Occipital lobe (tissue), 2 donors: Measurements from ENCODE around the gene SKA3. TPM values are rescaled to one million over a fixed set of nuclear protein-coding genes. Genes with fewer than 3 reads are reported as not detected.
"Not testable (repeated sequence)": the region's sequence is repeated elsewhere in the genome, so short reads cannot be mapped to it uniquely, and the experiment has no call there.

Source experiments
- DNase-seq: peaks from one replicate; lab custom pipeline; 2025; lab: John Stamatoyannopoulos, UW
- total RNA-seq: library from RNA; depleted of rRNA; stranded (reverse); fragments of >200 nt; gene quantifications from one replicate; pipeline ENCODE4 v1.2.3, GENCODE V29; 2014

SKA3 gene
- total RNA-seq, 1 donor from 2014 or later, result 14.7 TPM

GRCh38 chr13:21171420-21171819 is 4.9 kb downstream of the SKA3 start:
- no peak for DNase-seq

GRCh38 chr13:21165606-21166005 is 10.7 kb downstream of the SKA3 start:
- not testable (repeated sequence) for DNase-seq

- no peak for DNase-seq
Measured at GRCh38 chr13:21164631-21165030, 11.7 kb downstream of the SKA3 start.

- no peak for DNase-seq
Measured at GRCh38 chr13:21152251-21152899, 24.0 kb downstream of the SKA3 start.

GRCh38 chr13:21150013-21150412 is 26.3 kb downstream of the SKA3 start:
- no peak for DNase-seq

- DNase-seq, result no peak
Measured at GRCh38 chr13:21149568-21149967, 26.8 kb downstream of the SKA3 start.

GRCh38 chr13:21148557-21149258 is 27.6 kb downstream of the SKA3 start:
- no peak for DNase-seq

- DNase-seq, result no peak
Measured at GRCh38 chr13:21147827-21148226, 28.5 kb downstream of the SKA3 start.

GRCh38 chr13:21142766-21143165 is 33.6 kb downstream of the SKA3 start:
- no peak for DNase-seq

GRCh38 chr13:21139374-21139773 is 37.0 kb downstream of the SKA3 start:
- DNase-seq, result no peak

GRCh38 chr13:21138561-21138960 is 37.8 kb downstream of the SKA3 start:
- DNase-seq, result no peak

- no peak for DNase-seq
Measured at GRCh38 chr13:21137696-21138095, 38.7 kb downstream of the SKA3 start.

GRCh38 chr13:21135833-21136232 is 40.5 kb downstream of the SKA3 start:
- DNase-seq, result not testable (repeated sequence)

- DNase-seq, result no peak
Measured at GRCh38 chr13:21134475-21134874, 41.9 kb downstream of the SKA3 start.

- DNase-seq, result no peak
Measured at GRCh38 chr13:21133077-21133476, 43.3 kb downstream of the SKA3 start.

GRCh38 chr13:21130116-21130515 is 46.2 kb downstream of the SKA3 start:
- no peak for DNase-seq

- DNase-seq, result no peak
Measured at GRCh38 chr13:21124852-21125251, 51.5 kb downstream of the SKA3 start.

GRCh38 chr13:21123956-21124355 is 52.4 kb downstream of the SKA3 start:
- no peak for DNase-seq

GRCh38 chr13:21121616-21122015 is 54.7 kb downstream of the SKA3 start:
- no peak for DNase-seq

- DNase-seq, result no peak
Measured at GRCh38 chr13:21120191-21120590, 56.2 kb downstream of the SKA3 start.

GRCh38 chr13:21119526-21119925 is 56.8 kb downstream of the SKA3 start:
- DNase-seq, result no peak

GRCh38 chr13:21118180-21118579 is 58.2 kb downstream of the SKA3 start:
- no peak for DNase-seq

- no peak for DNase-seq
Measured at GRCh38 chr13:21117104-21117809, 59.1 kb downstream of the SKA3 start.
